GM12872 (cell line): Measurements from ENCODE around the gene PXT1.

Experiments
- CTCF ChIP-seq: IDR thresholded peaks from 3 replicates; pipeline ENCODE4 v1.5.1; 2011; ENCODE audit warnings: low read depth, mild to moderate bottlenecking, low read length, moderate library complexity; ENCODE audit not compliant: insufficient read depth

The PXT1 gene

GRCh38 chr6:36371211-36371610, 71.4 kb downstream of the PXT1 start:
- no peak for TF ChIP-seq CTCF

GRCh38 chr6:36370638-36371037, 72.0 kb downstream of the PXT1 start:
- no peak for TF ChIP-seq CTCF

- TF ChIP-seq CTCF = no peak
These were observed 73.5 kb downstream of the PXT1 start for GRCh38 chr6:36368921-36369865.

- TF ChIP-seq CTCF = no peak
These were observed 74.2 kb downstream of the PXT1 start for GRCh38 chr6:36368421-36368820.

GRCh38 chr6:36367743-36368142, 74.9 kb downstream of the PXT1 start:
- TF ChIP-seq CTCF = no peak

- no peak for TF ChIP-seq CTCF
These were observed 77.8 kb downstream of the PXT1 start for GRCh38 chr6:36364669-36365479.

- no peak for TF ChIP-seq CTCF
These were observed 79.9 kb downstream of the PXT1 start for GRCh38 chr6:36362551-36363370.
